ENCODE data around the gene FOXM1. TPM values are rescaled to one million over a fixed set of nuclear protein-coding genes. Genes with fewer than 3 reads are reported as not detected.

Gene FOXM1
- total and polyA plus RNA-seq, 5 donors from 2014 or later, result 0.44 to 3.8 (median 0.87) TPM

DNA sequence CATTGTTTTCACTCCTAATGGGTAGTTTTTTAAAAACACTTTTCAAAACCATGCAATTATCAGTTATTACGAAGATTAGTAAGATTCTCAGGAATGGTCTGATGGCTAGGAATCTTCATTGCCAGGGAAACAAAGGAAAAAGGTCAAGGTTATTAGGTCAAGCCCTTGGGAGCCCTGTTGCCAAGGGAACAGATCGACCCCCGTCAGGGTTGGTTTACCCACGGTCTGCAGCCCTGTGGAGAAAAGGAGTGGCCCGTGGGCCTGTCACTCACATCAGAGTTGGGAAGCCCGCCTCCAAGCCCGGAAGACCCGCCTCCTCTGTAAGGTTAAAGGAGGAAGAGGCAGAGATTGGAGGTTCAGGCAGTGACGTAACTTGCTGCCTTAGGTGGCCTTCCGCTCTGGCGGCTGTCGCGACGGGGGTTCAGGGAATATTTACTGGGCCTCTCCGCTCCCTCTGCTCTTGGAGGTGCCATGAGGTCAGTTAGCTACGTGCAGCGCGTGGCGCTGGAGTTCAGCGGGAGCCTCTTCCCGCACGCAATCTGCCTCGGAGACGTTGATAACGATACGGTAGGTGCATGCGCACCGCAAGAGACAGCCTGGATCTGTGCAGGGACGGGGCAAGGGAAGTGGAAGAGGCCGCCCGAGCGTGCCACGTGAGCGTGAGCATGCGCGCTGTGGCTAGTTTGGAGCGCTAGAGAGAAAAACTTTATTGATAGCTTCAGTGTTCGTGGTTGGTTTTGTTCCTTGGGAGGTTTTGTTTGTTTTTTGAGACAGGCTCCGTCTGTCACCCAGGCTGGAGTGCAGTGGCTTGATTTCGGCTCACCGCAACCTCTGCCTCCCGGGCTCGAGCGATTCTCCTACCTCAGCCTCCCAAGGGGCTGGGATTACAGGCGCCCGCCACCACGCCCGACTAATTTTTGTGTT lies 64.4 kb downstream of the FOXM1 start, which contains the start of gene ITFG2:
ITFG2 (plus strand) TSS at position 379 of the 924 bp plus-strand sequence; CDS start at position 472, 93 bp downstream.
- peak within 1 kb of the TSS; percentile 94 to 99 (median 96) for H3K4me3 Mint-ChIP-seq

DNA sequence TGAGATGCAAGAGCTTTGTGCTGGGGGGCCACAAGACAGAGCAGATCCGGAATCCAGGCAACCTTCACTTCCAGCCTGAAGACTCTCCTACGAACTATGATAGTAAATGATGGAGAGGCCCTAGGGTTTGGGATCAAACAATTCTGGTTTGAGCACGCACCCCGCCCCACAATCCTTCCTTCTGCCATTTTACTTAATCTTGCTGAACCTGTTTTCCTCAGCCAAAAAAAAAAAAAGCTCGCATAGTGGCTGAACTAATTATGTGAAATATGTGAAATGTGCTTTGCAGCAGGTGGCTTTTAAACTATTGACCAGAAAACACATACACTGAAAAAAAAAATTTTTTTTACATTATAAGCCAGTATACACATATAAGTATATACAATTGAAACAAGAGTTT lies 65.2 kb downstream of the FOXM1 start:
- Mint-ChIP-seq H3K4me3 (peak overlapping the region; percentile 94 to 99 (median 96)), H3K36me3 (peaks cover 3% of the 10 kb centered on the region), H3K4me1 (peaks cover 7 to 44% (median 21%) of the 10 kb centered on the region in 4 donors), H3K9me3 (no peaks in the 10 kb centered on the region), H3K27me3 (peaks cover 5% of the 10 kb centered on the region), H3K27ac (peak overlapping the region; percentile 42 to 98 (median 90))
- no peak for ATAC-seq (ENCODE audit: low read depth in 2 of 2)
- Histone ChIP-seq H3K27ac (ENCODE audit: insufficient read depth, low read length, poor library complexity, severe bottlenecking) (peak overlapping the region; percentile 90), H3K4me1 (ENCODE audit: control insufficient read depth, insufficient read depth, low read length, poor library complexity, severe bottlenecking) (peaks cover 22% of the 10 kb centered on the region), H3K36me3 (ENCODE audit: control insufficient read depth, insufficient read depth, low read length) (peaks cover 5% of the 10 kb centered on the region), H3K4me3 (ENCODE audit: low read depth, low read length) (peak overlapping the region; percentile 97), H3K27me3 (ENCODE audit: control insufficient read depth, insufficient read depth, low read length) (no peaks in the 10 kb centered on the region), H3K9me3 (ENCODE audit: control insufficient read depth in 2 of 2, low read length in 2 of 2) (no peaks in the 10 kb centered on the region)
- DNase-seq, result no peak

More for the DNA sequence above, 64.4 kb downstream of the FOXM1 start, which contains the start of gene ITFG2:
- Mint-ChIP-seq H3K36me3 (peaks cover 3% of the 10 kb centered on the region), H3K9me3 (no peaks in the 10 kb centered on the region), H3K27me3 (peaks cover 5% of the 10 kb centered on the region), H3K4me1 (peaks cover 3 to 50% (median 21%) of the 10 kb centered on the region in 4 donors), H3K27ac (peak within 1 kb of the TSS; percentile 98 to 100 (median 100))
- DNase-seq (peak; percentile 95 to 98 (median 98)), ATAC-seq (ENCODE audit: low read depth in 2 of 2) (peak; percentile 95 to 97)
- no peaks in the 10 kb centered on the region for H3K27me3 ChIP-seq (ENCODE audit: control insufficient read depth, insufficient read depth, low read length)
- H3K9me3 ChIP-seq (ENCODE audit: control insufficient read depth in 2 of 2, low read length in 2 of 2), result no peaks in the 10 kb centered on the region
- peaks cover 10% of the 10 kb centered on the region for H3K36me3 ChIP-seq (ENCODE audit: control insufficient read depth, insufficient read depth, low read length)
- peak within 1 kb of the TSS; percentile 97 for H3K4me3 ChIP-seq (ENCODE audit: low read depth, low read length)
- H3K27ac ChIP-seq (ENCODE audit: insufficient read depth, low read length, poor library complexity, severe bottlenecking), result peak within 1 kb of the TSS; percentile 90
- peaks cover 22% of the 10 kb centered on the region for H3K4me1 ChIP-seq (ENCODE audit: control insufficient read depth, insufficient read depth, low read length, poor library complexity, severe bottlenecking)

Other genes with a start within 250 kb of the FOXM1 start
- gene FKBP4, start 82.2 kb downstream of the FOXM1 start, total RNA-seq, result 46.6 TPM
- 10 to 100 TPM; 22.0 to 29.7 (median 27.4) TPM for gene FKBP4, start 82.2 kb downstream of the FOXM1 start, polyA plus RNA-seq
- 80.0 TPM for gene ITFG2, start 64.5 kb downstream of the FOXM1 start, total RNA-seq
- gene ITFG2, start 64.5 kb downstream of the FOXM1 start, polyA plus RNA-seq, result 10 to 100 TPM; 38.8 to 53.4 (median 45.5) TPM
- not detected for gene NRIP2, start 42.1 kb downstream of the FOXM1 start, total RNA-seq
- gene NRIP2, start 42.1 kb downstream of the FOXM1 start, polyA plus RNA-seq, result 1 to 10 TPM in 2 of 4 donors, under 1 TPM in 2; 0.77 to 1.2 (median 1.0) TPM
- gene TEX52, start 20.1 kb downstream of the FOXM1 start, total RNA-seq, result not detected
- not detected for gene TEX52, start 20.1 kb downstream of the FOXM1 start, polyA plus RNA-seq
- gene RHNO1, start within 50 bp of the FOXM1 start, total RNA-seq, result 29.9 TPM
- gene RHNO1, start within 50 bp of the FOXM1 start, polyA plus RNA-seq, result 10 to 100 TPM; 70.7 to 76.0 (median 73.6) TPM
- 6.7 TPM for gene TULP3, start 13.7 kb upstream of the FOXM1 start, total RNA-seq
- gene TULP3, start 13.7 kb upstream of the FOXM1 start, polyA plus RNA-seq, result 1 to 10 TPM; 2.4 to 7.7 (median 5.5) TPM
- not detected for gene TEAD4, start 82.2 kb upstream of the FOXM1 start, total RNA-seq
- not detected for gene TEAD4, start 82.2 kb upstream of the FOXM1 start, polyA plus RNA-seq
- gene TSPAN9, start 200.2 kb upstream of the FOXM1 start, total RNA-seq, result 1.2 TPM
- under 1 TPM in 3 of 4 donors, not detected in 1; 0.09 to 0.38 (median 0.22) TPM for gene TSPAN9, start 200.2 kb upstream of the FOXM1 start, polyA plus RNA-seq